Measurements from ENCODE around the gene OR10A7. TPM values are rescaled to one million over a fixed set of nuclear protein-coding genes. Genes with fewer than 3 reads are reported as not detected.
"Not testable (repeated sequence)": the region's sequence is repeated elsewhere in the genome, so short reads cannot be mapped to it uniquely, and the experiment has no call there.

Gene OR10A7
- total and polyA plus RNA-seq, 10 of the 15 experiments (the other 5 are each of a cell fraction or from before 2014, with no cell fraction given): not detected

DNA sequence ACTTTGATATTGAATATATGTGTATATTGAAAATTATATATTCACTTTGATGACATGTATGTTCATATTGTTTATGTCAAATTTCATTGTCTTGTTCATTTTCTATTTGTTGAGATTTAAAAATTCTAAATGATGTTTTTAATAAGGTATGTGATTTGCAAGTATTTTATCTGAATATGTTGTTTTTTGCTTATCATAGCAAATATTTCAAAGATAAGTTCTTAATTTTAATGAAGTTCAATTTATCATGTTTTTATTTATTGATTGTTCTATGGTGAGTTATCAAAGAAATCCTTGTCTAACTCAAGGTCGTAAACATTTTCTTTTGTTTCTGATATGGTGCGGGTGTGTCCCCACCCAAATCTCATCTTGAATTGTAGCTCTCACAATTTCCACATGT is 49.4 kb upstream of the OR10A7 start:
- intact Hi-C loops (cut with micrococcal nuclease; ENCODE audit: unreplicated experiment): no loop called here

GRCh38 chr12:55171846-55172245 is 49.0 kb upstream of the OR10A7 start:
- intact Hi-C loops (cut with micrococcal nuclease; ENCODE audit: unreplicated experiment); H3K27ac ChIP-seq (ENCODE audit: control insufficient read depth, insufficient read depth); H3K27me3 ChIP-seq (replicated peaks in 1 of 2; ENCODE audit: control insufficient read depth in 2 of 2, insufficient read depth in 2 of 2, low read length in 1 of 2); FAIRE-seq; H3K4me2 ChIP-seq (ENCODE audit: control insufficient read depth, insufficient read depth); H3K9me3 ChIP-seq (replicated peaks; ENCODE audit: control insufficient read depth, insufficient read depth, low read length); ATAC-seq; H3K4me1 ChIP-seq (ENCODE audit: control insufficient read depth, insufficient read depth, low read length); RAD21 ChIA-PET (ENCODE audit: unreplicated experiment); DNase-seq (ENCODE audit: low read depth, low spot score); SMC1A ChIA-PET (ENCODE audit: uncharacterized antibody, unreplicated experiment); H3K9ac ChIP-seq (ENCODE audit: control insufficient read depth, insufficient read depth, low read length); H3K4me3 ChIP-seq; H3K36me3 ChIP-seq (ENCODE audit: control insufficient read depth in 2 of 2, insufficient read depth in 2 of 2, low read length in 1 of 2); POLR2A ChIA-PET; in situ Hi-C loops (cut with MboI); H4K20me1 ChIP-seq (ENCODE audit: control insufficient read depth, insufficient read depth); H2AFZ ChIP-seq (ENCODE audit: control insufficient read depth, low read depth, low read length); BruUV-seq (replicated peaks); CTCF ChIA-PET; H3K79me2 ChIP-seq (ENCODE audit: control insufficient read depth, insufficient read depth, low read length): not testable (repeated sequence)
- WGBS (ENCODE audit: insufficient coverage, insufficient replicate concordance, low lambda C conversion rate, missing lambda C conversion rate): 3% methylated on average over 2 of the region's 2 CpGs

More for the DNA sequence above, 49.4 kb upstream of the OR10A7 start:
- no peaks in the 10 kb centered on the region for H3K36me3 ChIP-seq (ENCODE audit: control insufficient read depth in 2 of 2, insufficient read depth in 2 of 2, low read length in 1 of 2)
- CTCF ChIA-PET: no interaction called here
- POLR2A ChIA-PET: no interaction called here
- DNase-seq (ENCODE audit: low read depth, low spot score): no peak
- ATAC-seq: no peak
- RAD21 ChIA-PET (ENCODE audit: unreplicated experiment): no interaction called here
- H3K27me3 ChIP-seq (replicated peaks in 1 of 2; ENCODE audit: control insufficient read depth in 2 of 2, insufficient read depth in 2 of 2, low read length in 1 of 2): no peaks in the 10 kb centered on the region
- H3K9me3 ChIP-seq (replicated peaks; ENCODE audit: control insufficient read depth, insufficient read depth, low read length): no peaks in the 10 kb centered on the region; the same call in 2 of the 3 replicates
- no peak for FAIRE-seq
- no peak overlapping the region for H3K4me3 ChIP-seq
- no peak overlapping the region for H3K4me2 ChIP-seq (ENCODE audit: control insufficient read depth, insufficient read depth)
- no peaks in the 10 kb centered on the region for H4K20me1 ChIP-seq (ENCODE audit: control insufficient read depth, insufficient read depth)
- no TSS peak for BruUV-seq (replicated peaks)
- SMC1A ChIA-PET (ENCODE audit: uncharacterized antibody, unreplicated experiment): no interaction called here
- H2AFZ ChIP-seq (ENCODE audit: control insufficient read depth, low read depth, low read length): no peak overlapping the region
- 95% methylated on average over 2 of the region's 2 CpGs for WGBS (ENCODE audit: insufficient coverage, insufficient replicate concordance, low lambda C conversion rate, missing lambda C conversion rate)
- no peak overlapping the region for H3K9ac ChIP-seq (ENCODE audit: control insufficient read depth, insufficient read depth, low read length)
- no peaks in the 10 kb centered on the region for H3K4me1 ChIP-seq (ENCODE audit: control insufficient read depth, insufficient read depth, low read length)
- H3K27ac ChIP-seq (ENCODE audit: control insufficient read depth, insufficient read depth): no peak overlapping the region
- no peaks in the 10 kb centered on the region for H3K79me2 ChIP-seq (ENCODE audit: control insufficient read depth, insufficient read depth, low read length)
- TF ChIP-seq, protein P1, sequence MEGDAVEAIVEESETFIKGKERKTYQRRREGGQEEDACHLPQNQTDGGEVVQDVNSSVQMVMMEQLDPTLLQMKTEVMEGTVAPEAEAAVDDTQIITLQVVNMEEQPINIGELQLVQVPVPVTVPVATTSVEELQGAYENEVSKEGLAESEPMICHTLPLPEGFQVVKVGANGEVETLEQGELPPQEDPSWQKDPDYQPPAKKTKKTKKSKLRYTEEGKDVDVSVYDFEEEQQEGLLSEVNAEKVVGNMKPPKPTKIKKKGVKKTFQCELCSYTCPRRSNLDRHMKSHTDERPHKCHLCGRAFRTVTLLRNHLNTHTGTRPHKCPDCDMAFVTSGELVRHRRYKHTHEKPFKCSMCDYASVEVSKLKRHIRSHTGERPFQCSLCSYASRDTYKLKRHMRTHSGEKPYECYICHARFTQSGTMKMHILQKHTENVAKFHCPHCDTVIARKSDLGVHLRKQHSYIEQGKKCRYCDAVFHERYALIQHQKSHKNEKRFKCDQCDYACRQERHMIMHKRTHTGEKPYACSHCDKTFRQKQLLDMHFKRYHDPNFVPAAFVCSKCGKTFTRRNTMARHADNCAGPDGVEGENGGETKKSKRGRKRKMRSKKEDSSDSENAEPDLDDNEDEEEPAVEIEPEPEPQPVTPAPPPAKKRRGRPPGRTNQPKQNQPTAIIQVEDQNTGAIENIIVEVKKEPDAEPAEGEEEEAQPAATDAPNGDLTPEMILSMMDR (IDR thresholded peaks at IDR 0.05 in 2 of 3, conservative IDR thresholded peaks at IDR 0.05 in 1 of 3; ENCODE audit: control insufficient read depth in 2 of 3, extremely low read depth in 1 of 3, insufficient read depth in 1 of 3, low read depth in 3 of 3, low read length in 3 of 3): no peak
- TF ChIP-seq CBFB (IDR thresholded peaks at IDR 0.05; ENCODE audit: low read depth) (no peak), SP1 (IDR thresholded peaks at IDR 0.05; ENCODE audit: low read depth, low read length) (no peak)
- TF ChIP-seq, protein P2, sequence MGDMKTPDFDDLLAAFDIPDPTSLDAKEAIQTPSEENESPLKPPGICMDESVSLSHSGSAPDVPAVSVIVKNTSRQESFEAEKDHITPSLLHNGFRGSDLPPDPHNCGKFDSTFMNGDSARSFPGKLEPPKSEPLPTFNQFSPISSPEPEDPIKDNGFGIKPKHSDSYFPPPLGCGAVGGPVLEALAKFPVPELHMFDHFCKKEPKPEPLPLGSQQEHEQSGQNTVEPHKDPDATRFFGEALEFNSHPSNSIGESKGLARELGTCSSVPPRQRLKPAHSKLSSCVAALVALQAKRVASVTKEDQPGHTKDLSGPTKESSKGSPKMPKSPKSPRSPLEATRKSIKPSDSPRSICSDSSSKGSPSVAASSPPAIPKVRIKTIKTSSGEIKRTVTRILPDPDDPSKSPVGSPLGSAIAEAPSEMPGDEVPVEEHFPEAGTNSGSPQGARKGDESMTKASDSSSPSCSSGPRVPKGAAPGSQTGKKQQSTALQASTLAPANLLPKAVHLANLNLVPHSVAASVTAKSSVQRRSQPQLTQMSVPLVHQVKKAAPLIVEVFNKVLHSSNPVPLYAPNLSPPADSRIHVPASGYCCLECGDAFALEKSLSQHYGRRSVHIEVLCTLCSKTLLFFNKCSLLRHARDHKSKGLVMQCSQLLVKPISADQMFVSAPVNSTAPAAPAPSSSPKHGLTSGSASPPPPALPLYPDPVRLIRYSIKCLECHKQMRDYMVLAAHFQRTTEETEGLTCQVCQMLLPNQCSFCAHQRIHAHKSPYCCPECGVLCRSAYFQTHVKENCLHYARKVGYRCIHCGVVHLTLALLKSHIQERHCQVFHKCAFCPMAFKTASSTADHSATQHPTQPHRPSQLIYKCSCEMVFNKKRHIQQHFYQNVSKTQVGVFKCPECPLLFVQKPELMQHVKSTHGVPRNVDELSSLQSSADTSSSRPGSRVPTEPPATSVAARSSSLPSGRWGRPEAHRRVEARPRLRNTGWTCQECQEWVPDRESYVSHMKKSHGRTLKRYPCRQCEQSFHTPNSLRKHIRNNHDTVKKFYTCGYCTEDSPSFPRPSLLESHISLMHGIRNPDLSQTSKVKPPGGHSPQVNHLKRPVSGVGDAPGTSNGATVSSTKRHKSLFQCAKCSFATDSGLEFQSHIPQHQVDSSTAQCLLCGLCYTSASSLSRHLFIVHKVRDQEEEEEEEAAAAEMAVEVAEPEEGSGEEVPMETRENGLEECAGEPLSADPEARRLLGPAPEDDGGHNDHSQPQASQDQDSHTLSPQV (IDR thresholded peaks at IDR 0.05): no peak
- in situ Hi-C loops (cut with MboI): no loop called here
